HFFc6 (cell line): ENCODE data around the gene TFDP2. TPM values are rescaled to one million over a fixed set of nuclear protein-coding genes. Genes with fewer than 3 reads are reported as not detected.
A peak's percentile ranks its signal among the peaks of the same experiment; 100 is the strongest.
"Not testable (repeated sequence)": the region's sequence is repeated elsewhere in the genome, so short reads cannot be mapped to it uniquely, and the experiment has no call there.

Experiments
- DNase-seq: peaks from one replicate; pipeline ENCODE4 v3.0.0-alpha.2; 2018
- H3K27ac Mint-ChIP-seq: 2 replicates; pipeline ENCODE4 v1.8.0; 2020; ENCODE audit warnings: mild to moderate bottlenecking, mixed read lengths
- H3K27me3 Mint-ChIP-seq: 2 replicates; pipeline ENCODE4 v1.8.0; 2021; ENCODE audit warnings: mild to moderate bottlenecking, moderate library complexity, mixed read lengths; ENCODE audit not compliant: insufficient read depth
- H3K36me3 Mint-ChIP-seq: 2 replicates; pipeline ENCODE4 v1.8.0; 2021; ENCODE audit warnings: low read depth, mixed read lengths
- H3K4me1 Mint-ChIP-seq: 2 replicates; pipeline ENCODE4 v1.8.0; 2020; ENCODE audit warnings: low read depth, mixed read lengths
- H3K4me3 Mint-ChIP-seq: 2 replicates; pipeline ENCODE4 v1.8.0; 2020; ENCODE audit warnings: mild to moderate bottlenecking, moderate library complexity, mixed read lengths
- H3K9me3 Mint-ChIP-seq: 2 replicates; pipeline ENCODE4 v1.8.0; 2020; ENCODE audit warnings: mild to moderate bottlenecking, mixed read lengths
- CTCF ChIP-seq: fragments of 200-600 bp; sonication (generic); IDR thresholded peaks from 2 replicates; pipeline ENCODE4 v1.5.0; 2021; ENCODE audit warnings: antibody characterized with exemption, mild to moderate bottlenecking
- total RNA-seq, 6 experiments: library from RNA; stranded (reverse); fragmentation: NEBNext Ultra II Directional; extraction: Animal tissue kit (Norgen Biotek cat#: 25700); gene quantifications; 2 replicates in 1 of 6; 3 replicates in 5 of 6; pipeline ENCODE4 v1.2.3, GENCODE V29; 2021

The TFDP2 gene
- total RNA-seq, 6 experiments from 2014 or later: 22.0 to 34.1 (median 27.6) TPM

- H3K4me1 Mint-ChIP-seq: peaks cover 18% of the 10 kb centered on the region
- TF ChIP-seq CTCF: no peak
- H3K4me3 Mint-ChIP-seq: no peak overlapping the region
- DNase-seq: no peak
- no peak overlapping the region for H3K27ac Mint-ChIP-seq
- H3K27me3 Mint-ChIP-seq: no peaks in the 10 kb centered on the region
- H3K36me3 Mint-ChIP-seq: no peaks in the 10 kb centered on the region
- no peaks in the 10 kb centered on the region for H3K9me3 Mint-ChIP-seq
These were observed 2.5 kb upstream of the TFDP2 start for GRCh38 chr3:142151828-142152227.

GRCh38 chr3:142151240-142151639, 1.9 kb upstream of the TFDP2 start:
- no peak overlapping the region for H3K4me3 Mint-ChIP-seq
- peaks cover 23% of the 10 kb centered on the region for H3K4me1 Mint-ChIP-seq
- no peaks in the 10 kb centered on the region for H3K36me3 Mint-ChIP-seq
- DNase-seq: no peak
- no peak for TF ChIP-seq CTCF
- no peaks in the 10 kb centered on the region for H3K27me3 Mint-ChIP-seq
- no peaks in the 10 kb centered on the region for H3K9me3 Mint-ChIP-seq
- no peak overlapping the region for H3K27ac Mint-ChIP-seq

- no peak for TF ChIP-seq CTCF
- peaks cover 25% of the 10 kb centered on the region for H3K4me1 Mint-ChIP-seq
- H3K27ac Mint-ChIP-seq: 0 out of 2 replicates have a peak overlapping the region, but pooled peaks have one; percentile 11
- peak overlapping the region; percentile 91 for H3K4me3 Mint-ChIP-seq
- no peak for DNase-seq
- no peaks in the 10 kb centered on the region for H3K27me3 Mint-ChIP-seq
- H3K9me3 Mint-ChIP-seq: no peaks in the 10 kb centered on the region
- H3K36me3 Mint-ChIP-seq: no peaks in the 10 kb centered on the region
These were observed 927 bp upstream of the TFDP2 start for GRCh38 chr3:142150271-142150670.

GRCh38 chr3:142149673-142149992, 289 bp upstream of the TFDP2 start:
- Mint-ChIP-seq H3K9me3 (no peaks in the 10 kb centered on the region), H3K36me3 (no peaks in the 10 kb centered on the region), H3K4me3 (peak overlapping the region; percentile 91), H3K27ac (peak overlapping the region; percentile 61), H3K27me3 (no peaks in the 10 kb centered on the region), H3K4me1 (peaks cover 32% of the 10 kb centered on the region)
- DNase-seq: no peak
- TF ChIP-seq CTCF: no peak

GRCh38 chr3:142148044-142148791, 1.1 kb downstream of the TFDP2 start:
- Mint-ChIP-seq H3K9me3 (no peaks in the 10 kb centered on the region), H3K36me3 (no peaks in the 10 kb centered on the region), H3K27ac (peak overlapping the region; percentile 83), H3K27me3 (no peaks in the 10 kb centered on the region), H3K4me3 (peak overlapping the region; percentile 91), H3K4me1 (peaks cover 34% of the 10 kb centered on the region)
- no peak for DNase-seq
- no peak for TF ChIP-seq CTCF

GRCh38 chr3:142144587-142144986, 4.8 kb downstream of the TFDP2 start:
- not testable (repeated sequence) for H3K27me3 Mint-ChIP-seq, H3K27ac Mint-ChIP-seq, H3K9me3 Mint-ChIP-seq, DNase-seq
- Mint-ChIP-seq H3K4me3 (peak overlapping the region; percentile 5; the same call in 1 of the 2 replicates), H3K36me3 (peaks cover 17% of the 10 kb centered on the region), H3K4me1 (peaks cover 34% of the 10 kb centered on the region)
